Measurements from ENCODE around the gene VCL.

DNA sequence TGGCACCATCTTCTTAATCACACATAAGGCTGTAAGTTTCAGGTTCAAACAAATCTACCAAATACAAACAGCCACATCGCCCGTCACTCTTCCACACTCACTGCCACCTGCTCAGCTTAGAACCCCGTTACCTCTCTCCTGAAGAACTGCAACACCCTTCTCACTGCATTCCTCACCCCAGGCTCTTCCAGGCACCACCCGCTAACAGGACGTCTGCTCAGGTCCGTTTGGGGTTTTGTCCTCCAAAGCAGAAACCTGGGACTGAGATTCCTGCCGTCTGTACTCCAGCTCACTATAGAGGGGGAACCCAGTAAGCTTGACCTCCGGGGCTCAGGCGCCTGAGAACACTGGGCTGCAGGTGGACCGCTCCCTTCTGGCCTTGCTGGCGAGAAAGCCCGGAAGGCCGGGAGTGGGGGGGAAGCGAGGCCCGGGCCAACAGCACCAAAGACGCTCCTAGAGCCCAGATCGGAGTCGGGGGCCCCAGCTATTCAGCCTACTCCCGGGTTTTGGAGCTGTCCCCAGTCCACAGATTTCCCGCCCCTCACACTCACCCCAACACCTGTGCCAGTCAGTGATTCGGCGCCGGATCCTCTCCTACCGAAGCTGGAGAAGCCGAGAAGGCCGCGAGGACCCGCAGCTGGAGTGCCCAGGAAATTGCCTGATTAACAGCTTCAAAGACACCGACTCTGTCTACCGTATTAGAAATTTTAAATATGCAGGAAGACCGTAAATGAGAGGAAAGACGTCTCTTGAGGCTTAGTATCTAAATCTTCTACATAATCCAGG lies 152.5 kb downstream of the VCL start, which contains the start of gene AP3M1:
- TF ChIP-seq, protein P1, sequence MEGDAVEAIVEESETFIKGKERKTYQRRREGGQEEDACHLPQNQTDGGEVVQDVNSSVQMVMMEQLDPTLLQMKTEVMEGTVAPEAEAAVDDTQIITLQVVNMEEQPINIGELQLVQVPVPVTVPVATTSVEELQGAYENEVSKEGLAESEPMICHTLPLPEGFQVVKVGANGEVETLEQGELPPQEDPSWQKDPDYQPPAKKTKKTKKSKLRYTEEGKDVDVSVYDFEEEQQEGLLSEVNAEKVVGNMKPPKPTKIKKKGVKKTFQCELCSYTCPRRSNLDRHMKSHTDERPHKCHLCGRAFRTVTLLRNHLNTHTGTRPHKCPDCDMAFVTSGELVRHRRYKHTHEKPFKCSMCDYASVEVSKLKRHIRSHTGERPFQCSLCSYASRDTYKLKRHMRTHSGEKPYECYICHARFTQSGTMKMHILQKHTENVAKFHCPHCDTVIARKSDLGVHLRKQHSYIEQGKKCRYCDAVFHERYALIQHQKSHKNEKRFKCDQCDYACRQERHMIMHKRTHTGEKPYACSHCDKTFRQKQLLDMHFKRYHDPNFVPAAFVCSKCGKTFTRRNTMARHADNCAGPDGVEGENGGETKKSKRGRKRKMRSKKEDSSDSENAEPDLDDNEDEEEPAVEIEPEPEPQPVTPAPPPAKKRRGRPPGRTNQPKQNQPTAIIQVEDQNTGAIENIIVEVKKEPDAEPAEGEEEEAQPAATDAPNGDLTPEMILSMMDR (conservative IDR thresholded peaks at IDR 0.05 in 1 of 2, IDR thresholded peaks at IDR 0.05 in 1 of 2; ENCODE audit: low read depth in 1 of 2, low read length in 2 of 2): no peak
- no peak for TF ChIP-seq EZH2 (IDR thresholded peaks at IDR 0.05; ENCODE audit: low read length, missing control alignments)
